Adipose tissue (tissue), 3 donors: Measurements from ENCODE around the gene AKT1. TPM values are rescaled to one million over a fixed set of nuclear protein-coding genes. Genes with fewer than 3 reads are reported as not detected.
"Not testable (repeated sequence)": the region's sequence is repeated elsewhere in the genome, so short reads cannot be mapped to it uniquely, and the experiment has no call there.

Source experiments
- H3K27ac ChIP-seq: one replicate; pipeline ENCODE4 v1.5.1; 2013; ENCODE audit warnings: low read depth, low read length
- WGBS, 3 donors: extraction: QIAGEN DNeasy Blood & Tissue Kit; methylation state at CpG; one replicate each; pipeline ENCODE4 v1.1.7; 2013; 5-methylcytosine and 5-hydroxymethylcytosine counted together
- polyA plus RNA-seq, 3 donors: library from polyadenylated mRNA; stranded (reverse); fragments of 200-250 nt; gene quantifications; one replicate each; pipeline ENCODE4 v1.2.3, GENCODE V29; 2013
- donor health status: healthy with polysubstance abuse.
- donor health status: Bipolar disorder and iron deficiency.
- donor health status: healthy.

Gene AKT1
- polyA plus RNA-seq, 3 donors = 70.4 to 158 (median 126) TPM

GRCh38 chr14:104751539-104752422, 43.8 kb downstream of the AKT1 start:
- WGBS, 3 donors = 69 to 83% (median 76%) methylated on average over 66 to 90 of the region's 90 CpGs
- H3K27ac ChIP-seq = no peak overlapping the region

DNA sequence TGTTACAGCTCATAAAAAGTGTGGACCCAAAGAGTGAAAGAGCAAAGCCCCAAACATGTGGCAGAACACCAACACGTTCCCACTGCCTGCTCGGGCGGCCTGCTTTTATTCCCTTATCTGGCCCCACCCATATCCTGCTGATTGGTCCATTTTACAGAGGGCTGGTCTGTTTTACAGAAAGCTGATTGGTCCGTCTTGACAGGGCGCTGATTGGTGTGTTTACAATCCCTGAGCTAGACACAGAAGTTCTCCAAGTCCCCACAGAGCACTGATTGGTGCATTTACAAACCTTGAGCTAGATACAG, 44.8 kb downstream of the AKT1 start:
- not testable (repeated sequence) for H3K27ac ChIP-seq
- 87 to 94% (median 90%) methylated on average over 5 of the region's 5 CpGs for WGBS, 3 donors

DNA sequence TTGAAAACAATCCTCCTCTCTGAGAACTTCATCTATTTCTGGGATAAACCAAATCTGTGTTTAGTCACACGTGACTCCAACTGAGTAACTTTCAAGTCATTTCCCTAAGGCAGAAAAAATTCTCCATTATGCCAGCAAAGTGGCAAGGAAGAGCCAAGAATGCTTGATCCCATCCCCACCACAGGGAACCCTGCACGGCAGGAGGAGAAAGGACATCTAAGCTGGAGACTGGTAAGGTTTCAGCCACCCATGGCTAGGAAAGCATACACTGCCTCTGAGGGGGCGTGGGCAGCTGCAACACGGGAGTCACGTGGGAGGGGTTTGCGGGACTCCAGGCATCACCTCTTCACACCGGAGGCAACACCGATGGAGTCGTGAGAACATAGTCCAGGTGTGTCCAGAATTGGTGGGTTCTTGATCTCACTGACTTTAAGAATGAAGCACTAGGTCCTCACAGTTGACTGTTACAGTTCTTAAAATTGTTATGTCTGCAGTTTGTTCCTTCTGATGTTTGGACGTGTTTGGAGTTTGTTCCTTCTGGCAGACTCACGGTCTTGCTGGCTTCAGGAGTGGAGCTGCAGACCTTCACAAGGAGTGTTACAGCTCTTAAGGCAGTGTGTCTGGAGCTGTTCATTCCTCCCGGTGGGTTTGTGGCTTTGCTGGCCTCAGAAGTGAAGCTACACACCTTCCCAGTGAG, 45.3 kb downstream of the AKT1 start:
- no peak overlapping the region for H3K27ac ChIP-seq

GRCh38 chr14:104749111-104749649, 46.4 kb downstream of the AKT1 start:
- no peak overlapping the region for H3K27ac ChIP-seq
- 50 to 68% (median 54%) methylated on average over 11 of the region's 11 CpGs for WGBS, 3 donors

More for the DNA sequence above, 45.3 kb downstream of the AKT1 start:
- WGBS, 3 donors = 75 to 84% (median 80%) methylated on average over 12 of the region's 12 CpGs

- H3K27ac ChIP-seq = no peak overlapping the region
- WGBS, 3 donors = 68 to 85% (median 70%) methylated on average over 9 of the region's 9 CpGs
Observed at GRCh38 chr14:104747876-104748275, 47.7 kb downstream of the AKT1 start.

DNA sequence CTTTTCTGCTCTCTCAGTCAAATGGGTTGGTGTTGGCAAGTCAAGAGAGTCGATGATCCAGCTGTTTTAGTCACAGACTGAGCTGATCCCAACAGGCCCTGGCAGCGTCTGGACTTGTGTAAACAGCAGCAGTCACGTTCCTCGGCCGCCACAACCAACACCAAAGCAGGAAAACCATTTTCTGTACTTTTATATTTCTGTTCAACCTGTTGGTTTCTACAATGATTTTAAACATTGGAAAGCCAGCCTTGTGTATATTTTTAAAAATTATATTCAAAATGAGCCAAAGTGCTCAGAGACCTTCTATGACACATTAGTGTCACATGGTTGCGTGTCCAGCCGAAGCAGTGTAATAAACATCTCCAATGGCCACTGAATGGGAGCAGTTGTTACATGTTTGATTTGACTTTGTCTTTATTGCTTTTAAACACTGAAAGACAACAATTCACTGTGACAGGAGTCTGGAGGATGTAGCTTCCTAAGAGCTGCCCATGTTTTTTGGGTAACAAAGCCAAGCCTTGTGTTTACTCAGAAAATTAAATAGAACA, 48.5 kb downstream of the AKT1 start:
- WGBS, 3 donors = 44 to 72% (median 64%) methylated on average over 7 of the region's 7 CpGs
- H3K27ac ChIP-seq = no peak overlapping the region

DNA sequence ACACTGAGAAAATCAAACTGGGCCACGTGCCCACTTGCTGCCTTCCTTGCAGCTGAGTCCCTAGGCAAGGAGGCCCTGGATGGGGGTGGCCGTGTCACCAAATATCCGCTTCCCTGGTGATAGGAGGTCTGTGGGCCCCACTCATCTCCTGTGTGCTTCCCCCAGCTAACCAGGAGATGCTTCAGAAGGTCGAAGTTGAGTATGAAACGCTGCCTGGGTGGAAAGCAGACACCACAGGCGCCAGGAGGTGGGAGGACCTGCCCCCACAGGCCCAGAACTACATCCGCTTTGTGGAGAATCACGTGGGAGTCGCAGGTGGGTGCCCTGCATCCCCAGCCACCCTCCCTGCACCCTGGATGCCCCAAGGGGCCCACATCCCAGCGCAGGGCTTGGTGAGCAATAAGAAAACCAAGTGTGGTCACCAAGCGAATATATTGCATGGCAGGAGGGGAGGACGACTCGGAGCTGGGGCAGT, 49.4 kb downstream of the AKT1 start:
- WGBS, 3 donors = 80 to 93% (median 90%) methylated on average over 13 of the region's 13 CpGs
- H3K27ac ChIP-seq = no peak overlapping the region

GRCh38 chr14:104745431-104745830, 50.1 kb downstream of the AKT1 start:
- WGBS, 3 donors = 93 to 97% (median 95%) methylated on average over 9 of the region's 9 CpGs

DNA sequence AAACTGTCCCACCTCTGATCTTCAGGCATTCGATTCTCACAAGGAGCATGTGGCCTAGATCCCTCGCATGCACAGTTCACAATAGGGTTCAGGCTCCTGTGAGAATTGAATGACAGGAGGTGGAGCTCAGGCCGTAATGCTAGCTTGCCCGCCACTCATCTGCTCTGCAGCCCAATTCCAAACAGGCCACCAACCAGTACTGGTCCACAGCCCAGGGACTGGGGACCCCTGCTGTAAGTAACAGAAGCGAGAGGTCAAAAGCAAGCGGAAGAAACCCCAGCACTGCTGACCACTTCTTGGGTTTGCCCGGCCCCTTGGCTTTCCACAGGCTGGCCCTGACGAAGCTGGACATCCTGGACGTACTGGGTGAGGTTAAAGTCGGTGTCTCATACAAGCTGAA, 51.1 kb downstream of the AKT1 start:
- 92 to 96% (median 93%) methylated on average over 10 of the region's 10 CpGs for WGBS, 3 donors
- no peak overlapping the region for H3K27ac ChIP-seq

More at GRCh38 chr14:104745431-104745830, 50.1 kb downstream of the AKT1 start:
- H3K27ac ChIP-seq = no peak overlapping the region

DNA sequence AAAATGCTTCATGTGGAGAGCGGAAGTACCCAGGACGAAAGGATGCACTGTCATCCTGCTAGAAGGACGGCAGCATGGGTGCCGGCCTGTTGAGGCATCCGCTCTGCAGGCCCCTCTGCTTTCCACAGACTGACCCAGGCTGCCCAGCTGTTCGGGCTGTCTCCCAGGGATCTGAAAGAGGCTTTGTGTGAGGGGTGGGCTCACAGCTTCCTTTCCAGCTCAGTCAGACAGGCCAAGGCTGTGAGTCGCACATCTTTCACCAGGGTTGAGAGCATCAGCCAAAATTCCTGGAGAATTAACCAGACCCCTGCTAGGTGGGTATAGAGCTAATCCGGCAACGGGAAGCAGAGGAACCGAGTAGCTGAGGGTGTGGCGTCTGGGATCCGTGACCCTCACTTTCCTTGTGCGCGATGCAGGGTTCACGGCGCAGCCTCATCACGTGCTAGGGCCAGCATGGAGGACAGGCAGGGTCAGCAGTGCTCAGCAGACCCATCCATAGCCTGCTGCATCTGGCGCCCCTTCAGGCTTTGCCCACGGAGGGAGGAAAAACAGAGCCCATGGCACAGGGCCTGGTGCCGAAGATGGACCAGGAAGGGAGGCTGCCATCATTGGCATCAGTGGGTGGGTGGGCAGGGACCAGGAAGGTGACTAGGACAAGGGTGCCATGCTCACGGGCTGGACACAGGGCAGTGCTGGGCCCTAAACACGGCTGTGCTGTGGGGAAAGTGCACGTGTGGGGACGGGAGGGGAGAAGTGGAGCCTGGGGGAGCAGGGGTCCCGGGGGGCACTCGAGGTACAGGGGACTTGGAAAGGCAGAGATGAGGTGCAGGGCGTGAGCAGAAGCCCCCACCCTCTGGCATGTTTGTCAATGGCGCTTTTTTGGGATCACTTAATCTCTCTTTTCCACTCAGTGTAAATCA, 51.8 kb downstream of the AKT1 start:
- no peak overlapping the region for H3K27ac ChIP-seq
- WGBS, 3 donors = 85 to 92% (median 92%) methylated on average over 28 of the region's 28 CpGs

DNA sequence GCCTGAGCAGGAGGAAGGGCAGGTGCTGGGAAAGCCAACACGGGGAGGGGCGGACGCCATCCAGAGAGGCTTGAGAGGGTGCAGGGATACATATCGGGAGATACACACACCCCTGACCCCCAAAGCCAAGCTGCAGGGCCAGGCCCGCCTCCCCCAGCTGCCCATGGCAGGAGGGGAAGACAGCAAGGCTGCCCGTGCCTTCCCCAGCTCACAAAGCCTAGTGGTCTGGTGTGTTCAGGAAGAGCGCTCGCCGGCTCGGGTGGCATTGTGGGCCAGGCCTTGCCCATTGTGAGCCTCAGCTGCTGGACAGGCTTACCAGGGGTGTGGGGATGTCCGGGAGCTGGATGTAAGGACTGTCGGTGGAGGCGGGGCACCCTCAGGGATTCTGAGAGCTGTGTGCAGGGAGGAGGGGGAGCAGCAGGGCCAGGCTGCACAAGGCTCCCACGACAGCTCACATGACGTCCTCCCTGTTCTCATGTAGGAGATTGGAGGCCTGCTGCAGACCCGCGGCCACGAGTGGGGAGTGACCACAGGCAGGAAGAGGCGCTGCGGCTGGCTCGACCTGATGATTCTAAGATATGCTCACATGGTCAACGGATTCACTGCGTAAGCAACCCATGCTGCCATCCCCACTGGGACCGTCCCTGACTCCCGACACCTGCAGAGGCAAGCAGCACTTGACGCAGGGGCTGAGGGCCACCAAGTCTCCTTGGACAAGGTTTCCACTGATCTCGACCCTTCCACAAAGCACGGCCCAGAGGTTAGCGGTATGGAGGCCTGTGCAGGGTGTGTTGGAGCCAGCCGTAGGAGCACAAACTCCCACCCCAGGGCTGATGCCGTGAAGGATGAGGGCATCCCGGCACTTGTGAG, 52.7 kb downstream of the AKT1 start:
- H3K27ac ChIP-seq = no peak overlapping the region
- 89 to 96% (median 92%) methylated on average over 30 to 32 of the region's 32 CpGs for WGBS, 3 donors

DNA sequence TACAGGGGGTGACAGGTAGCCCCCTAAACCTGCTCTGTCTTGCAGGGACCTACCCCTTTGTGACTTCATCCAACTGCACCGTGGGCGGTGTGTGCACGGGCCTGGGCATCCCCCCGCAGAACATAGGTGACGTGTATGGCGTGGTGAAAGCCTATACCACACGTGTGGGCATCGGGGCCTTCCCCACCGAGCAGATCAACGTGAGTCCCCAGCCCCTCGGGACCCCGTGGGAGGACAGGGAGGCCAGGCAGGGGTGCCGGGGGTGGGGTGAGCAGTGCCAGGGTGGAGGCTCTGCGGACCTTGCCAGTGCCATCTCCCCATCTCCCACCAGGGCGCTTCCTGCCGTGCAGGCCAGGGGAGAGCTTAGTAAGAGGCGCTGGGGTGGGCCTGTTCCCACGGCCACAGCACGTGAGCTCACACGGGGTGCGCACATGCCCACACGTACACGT, 53.7 kb downstream of the AKT1 start:
- no peak overlapping the region for H3K27ac ChIP-seq
- WGBS, 3 donors = 89 to 94% (median 93%) methylated on average over 22 to 23 of the region's 23 CpGs

DNA sequence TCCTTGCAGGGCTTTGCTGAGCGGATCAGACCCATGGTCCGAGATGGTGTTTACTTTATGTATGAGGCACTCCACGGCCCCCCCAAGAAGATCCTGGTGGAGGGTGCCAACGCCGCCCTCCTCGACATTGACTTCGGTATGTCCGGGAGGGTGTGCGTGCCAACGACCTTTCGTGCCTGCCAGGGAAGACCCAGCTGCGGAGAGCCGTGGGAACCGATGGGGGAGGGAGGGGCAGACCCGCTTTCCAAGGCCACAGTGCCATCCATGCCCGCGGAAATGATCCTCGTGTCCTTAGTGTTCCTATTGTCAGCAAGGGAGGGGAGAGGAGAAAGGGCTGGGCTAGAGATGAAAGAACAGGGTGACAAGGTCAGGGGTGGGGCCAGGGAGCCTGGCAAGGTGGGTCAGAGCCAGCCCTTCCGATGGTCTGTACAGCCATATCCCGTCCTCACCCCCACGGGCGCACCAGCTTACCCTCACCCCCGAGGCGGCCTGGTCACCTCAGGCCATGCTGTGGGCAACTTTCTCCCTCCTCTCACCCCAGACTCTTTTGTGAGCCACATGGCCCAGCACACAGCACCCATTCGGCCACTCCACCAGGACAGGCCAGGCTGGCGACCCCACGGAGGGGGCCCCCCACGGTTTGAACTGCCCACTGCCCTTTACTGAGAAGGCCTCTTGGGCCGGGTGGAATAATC, 54.3 kb downstream of the AKT1 start:
- no peak overlapping the region for H3K27ac ChIP-seq
- 89 to 93% (median 92%) methylated on average over 29 of the region's 29 CpGs for WGBS, 3 donors

DNA sequence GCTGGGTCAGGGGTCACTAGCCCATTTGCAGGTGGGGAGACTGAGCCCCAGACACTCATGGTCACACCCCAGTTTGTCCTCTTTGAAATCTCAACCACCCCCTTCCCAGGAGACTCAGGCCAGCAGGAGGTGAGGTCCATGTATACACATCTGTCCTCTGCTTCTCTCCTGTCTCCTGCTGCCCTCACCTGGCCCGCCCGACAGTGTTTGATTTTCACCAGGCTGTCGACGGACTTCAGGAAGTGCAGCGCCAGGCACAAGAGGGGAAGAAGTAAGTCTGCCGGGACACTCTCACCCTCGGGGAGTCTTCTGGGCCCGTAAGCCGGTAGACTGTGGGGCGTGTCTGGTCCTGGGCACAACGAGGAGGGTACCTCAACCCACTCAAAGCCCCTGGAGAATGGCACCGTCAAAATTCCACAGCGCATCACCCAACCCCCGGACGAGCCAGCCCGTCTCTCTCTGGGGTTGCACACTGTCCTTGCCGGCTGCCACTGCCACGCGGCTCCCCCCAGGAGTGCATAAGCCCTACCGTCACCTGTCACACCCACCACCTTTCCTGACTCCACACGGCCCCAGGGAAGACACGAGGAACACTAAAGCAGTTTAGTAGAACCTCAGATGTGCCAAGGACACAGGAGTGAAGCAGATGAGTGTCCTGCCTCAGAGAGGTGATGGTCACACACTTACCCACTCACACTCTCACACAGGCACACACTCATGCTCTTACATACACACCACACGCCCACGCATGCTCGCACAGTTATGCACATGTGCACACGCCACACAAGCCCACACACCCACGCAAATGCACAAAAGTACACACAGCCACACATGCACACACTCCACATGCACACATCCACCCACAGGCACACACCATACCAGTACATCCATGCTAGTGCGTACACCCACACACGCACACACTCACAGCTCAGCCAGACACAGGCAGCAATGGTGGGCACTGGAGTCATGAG, 55.7 kb downstream of the AKT1 start:
- H3K27ac ChIP-seq = no peak overlapping the region
- 84 to 89% (median 88%) methylated on average over 28 to 29 of the region's 29 CpGs for WGBS, 3 donors

DNA sequence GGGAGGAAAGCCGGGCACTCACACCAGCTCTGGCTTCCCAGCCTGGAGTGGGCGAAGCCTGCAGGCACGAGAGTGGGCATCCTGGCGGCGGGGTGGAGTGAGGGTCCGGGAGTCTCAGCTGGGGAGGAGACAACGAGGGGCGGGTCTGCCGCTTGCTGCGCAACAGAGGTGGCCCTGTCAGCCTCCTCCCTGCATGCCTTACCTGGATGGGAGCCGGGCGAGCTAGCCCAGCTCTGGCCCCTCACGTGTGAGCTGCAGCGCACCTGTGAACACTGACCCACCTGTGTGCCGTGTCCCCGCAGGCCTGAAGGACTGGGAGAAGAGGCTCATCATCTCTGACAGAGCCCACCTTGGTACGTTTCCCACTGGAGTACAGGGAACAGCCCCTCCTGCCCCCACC, 56.5 kb downstream of the AKT1 start:
- 94 to 95% (median 95%) methylated on average over 17 of the region's 17 CpGs for WGBS, 3 donors
- H3K27ac ChIP-seq = no peak overlapping the region
